CD14-positive monocyte (primary cell): Measurements from ENCODE around the gene NUFIP2. TPM values are rescaled to one million over a fixed set of nuclear protein-coding genes. Genes with fewer than 3 reads are reported as not detected.

Experiments
- DNase-seq, 3 donors: peaks; one replicate each; pipeline ENCODE4 v3.0.0-alpha.2; 2011 to 2022
- H2AFZ ChIP-seq: 2 replicates; pipeline ENCODE4 v1.6.0; 2012; ENCODE audit warnings: mild to moderate bottlenecking, low read depth, low read length, inconsistent platforms; ENCODE audit not compliant: insufficient read depth, poor library complexity, severe bottlenecking
- H3K27ac ChIP-seq, 2 donors: 1 replicate in 1 of 2; 2 replicates in 1 of 2; pipeline ENCODE4 v1.5.1; 2012 to 2013; ENCODE audit warnings: low read length in 2 of 2, control low read depth in 1 of 2, inconsistent platforms in 1 of 2, low read depth in 1 of 2, mild to moderate bottlenecking in 1 of 2
- H3K27me3 ChIP-seq, 2 donors: one replicate each; pipeline versions ENCODE4 v1.6.0 to v1.6.1; 2011 to 2013; ENCODE audit warnings: low read length in 2 of 2; ENCODE audit not compliant: control insufficient read depth in 2 of 2, insufficient read depth in 2 of 2
- H3K36me3 ChIP-seq, 2 donors: replicated peaks in 1 of 2; 1 replicate in 1 of 2; 2 replicates in 1 of 2; pipeline versions ENCODE4 v1.5.1 to v1.6.1; 2012 to 2013; ENCODE audit warnings: low read length in 2 of 2, control low read depth in 1 of 2, inconsistent platforms in 1 of 2, mild to moderate bottlenecking in 1 of 2; ENCODE audit not compliant: insufficient read depth in 2 of 2, control insufficient read depth in 1 of 2
- H3K4me1 ChIP-seq, 2 donors: 1 replicate in 1 of 2; 2 replicates in 1 of 2; pipeline versions ENCODE4 v1.5.1 to v1.6.1; 2012 to 2013; ENCODE audit warnings: low read length in 2 of 2, control low read depth in 1 of 2, inconsistent platforms in 1 of 2, mild to moderate bottlenecking in 1 of 2, moderate library complexity in 1 of 2; ENCODE audit not compliant: insufficient read depth in 2 of 2, control insufficient read depth in 1 of 2
- H3K4me2 ChIP-seq: replicated peaks from 2 replicates; pipeline ENCODE3; 2012; ENCODE audit warnings: low read length, moderate library complexity, mild to moderate bottlenecking; ENCODE audit not compliant: poor library complexity, severe bottlenecking; ENCODE audit errors: extremely low read depth
- H3K4me3 ChIP-seq, 3 experiments: fragments of 200-600 bp in 1 of 3; sonication (generic) in 1 of 3; replicated peaks in 1 of 3; 1 replicate in 2 of 3; 2 replicates in 1 of 3; pipeline ENCODE4 v1.5.1; 2011 to 2013; ENCODE audit warnings: low read length in 3 of 3, mild to moderate bottlenecking in 3 of 3, control low read depth in 2 of 3, low read depth in 2 of 3, inconsistent platforms in 1 of 3, moderate library complexity in 1 of 3
- H3K79me2 ChIP-seq: 2 replicates; pipeline ENCODE4 v1.6.0; 2012; ENCODE audit warnings: mild to moderate bottlenecking, control low read depth, inconsistent platforms, low read length, moderate library complexity; ENCODE audit not compliant: insufficient read depth
- H3K9ac ChIP-seq: 2 replicates; pipeline ENCODE4 v1.6.0; 2017; ENCODE audit warnings: low read length, mild to moderate bottlenecking; ENCODE audit not compliant: insufficient read depth, poor library complexity, severe bottlenecking
- H3K9me3 ChIP-seq, 2 donors: replicated peaks in 1 of 2; 1 replicate in 1 of 2; 2 replicates in 1 of 2; pipeline versions ENCODE4 v1.5.1 to v1.6.1; 2012 to 2013; ENCODE audit warnings: low read length in 2 of 2, control low read depth in 1 of 2; ENCODE audit not compliant: control insufficient read depth in 1 of 2, insufficient read depth in 1 of 2
- H4K20me1 ChIP-seq: 2 replicates; pipeline ENCODE4 v1.6.0; 2012; ENCODE audit warnings: mild to moderate bottlenecking, low read length, control low read depth, moderate library complexity; ENCODE audit not compliant: insufficient read depth
- H3K27ac Mint-ChIP-seq, 7 donors: one replicate each; pipeline ENCODE4 v1.8.0; 2020; ENCODE audit warnings: mild to moderate bottlenecking in 7 of 7, mixed read lengths in 7 of 7, moderate library complexity in 6 of 7, inconsistent platforms in 2 of 7
- H3K27me3 Mint-ChIP-seq, 3 donors: one replicate each; pipeline ENCODE4 v1.8.0; 2021 to 2022; ENCODE audit warnings: low read depth in 3 of 3, mild to moderate bottlenecking in 3 of 3, mixed read lengths in 3 of 3, moderate library complexity in 3 of 3, inconsistent platforms in 1 of 3
- H3K36me3 Mint-ChIP-seq, 2 donors: one replicate each; pipeline ENCODE4 v1.8.0; 2020; ENCODE audit warnings: mixed read lengths in 2 of 2, inconsistent platforms in 1 of 2, mild to moderate bottlenecking in 1 of 2
- H3K4me1 Mint-ChIP-seq: one replicate; pipeline ENCODE4 v1.8.0; 2020; ENCODE audit warnings: mild to moderate bottlenecking, mixed read lengths
- H3K4me3 Mint-ChIP-seq, 2 donors: one replicate each; pipeline ENCODE4 v1.8.0; 2020; ENCODE audit warnings: mild to moderate bottlenecking in 2 of 2, mixed read lengths in 2 of 2, moderate library complexity in 1 of 2
- H3K9me3 Mint-ChIP-seq, 7 donors: one replicate each; pipeline ENCODE4 v1.8.0; 2020 to 2022; ENCODE audit warnings: mixed read lengths in 7 of 7, mild to moderate bottlenecking in 6 of 7, moderate library complexity in 6 of 7, inconsistent platforms in 2 of 7
- CTCF ChIP-seq: fragments of 200-600 bp; IDR thresholded peaks from one replicate; pipeline ENCODE4 v1.8.0; 2022; ENCODE audit warnings: antibody characterized with exemption, mild to moderate bottlenecking
- WGBS: methylation state at CpG from one replicate; pipeline ENCODE4 v1.1.5; 2013; ENCODE audit warnings: missing lambda C conversion rate; ENCODE audit not compliant: insufficient coverage; 5-methylcytosine and 5-hydroxymethylcytosine counted together
- intact Hi-C, 2 donors: fragments of 100-400 bp; cut with micrococcal nuclease; formaldehyde crosslinking; loops; one replicate each; pipeline versions ENCODE4 v1.15.0 to v1.15.1; 2023
- polyA plus RNA-seq, 3 donors: library from polyadenylated mRNA; depleted of rRNA in 1 of 3; unstranded in 2 of 3; stranded (reverse) in 1 of 3; fragments of 300-500 nt in 2 of 3; fragments of >200 nt in 1 of 3; fragmentation: Illumina TruSeq in 2 of 3; gene quantifications; 1 replicate in 2 of 3; 2 replicates in 1 of 3; pipeline ENCODE4 v1.2.3, GENCODE V29; 2012 to 2021

Gene NUFIP2
- polyA plus RNA-seq, 3 donors, result 8.7 to 25.1 (median 13.7) TPM

GRCh38 chr17:29240477-29240876, 53.5 kb downstream of the NUFIP2 start:
- intact Hi-C loops, result loop anchor here in 1 of 2 donors (2.0 kb wide), 1 partner anchor 14 kb away; no protein-coding TSS in a partner anchor
- Histone ChIP-seq H3K27me3 (no peaks in the 10 kb centered on the region), H2AFZ (no peak overlapping the region), H3K79me2 (no peaks in the 10 kb centered on the region), H3K4me1 (peaks cover 48 to 56% of the 10 kb centered on the region in 2 donors), H3K9me3 (no peaks in the 10 kb centered on the region), H3K27ac (peak overlapping the region; percentile 67 to 79), H3K4me3 (peak overlapping the region in 1 of 3 experiments; percentile 1), H3K4me2 (peak overlapping the region; percentile 14), H3K36me3 (no peaks in the 10 kb centered on the region), H3K9ac (no peak overlapping the region), H4K20me1 (no peaks in the 10 kb centered on the region)
- Mint-ChIP-seq H3K4me1 (peaks cover 47% of the 10 kb centered on the region), H3K27me3 (no peaks in the 10 kb centered on the region), H3K4me3 (no peak overlapping the region), H3K36me3 (peaks cover 0 to 2% of the 10 kb centered on the region in 2 donors), H3K9me3 (peaks cover 0 to 2% (median 0%) of the 10 kb centered on the region in 7 donors), H3K27ac (peak overlapping the region; percentile 85 to 98 (median 94))
- no CpG with 5 or more reads among the region's 2 CpGs for WGBS
- no peak for DNase-seq
- no peak for TF ChIP-seq CTCF

- peak overlapping the region in 1 of 3 experiments; percentile 36 for H3K4me3 ChIP-seq
- peaks cover 0 to 2% of the 10 kb centered on the region in 2 donors for H3K36me3 Mint-ChIP-seq
- H3K9me3 Mint-ChIP-seq, result peaks cover 0 to 2% (median 0%) of the 10 kb centered on the region in 7 donors
- peaks cover 48% of the 10 kb centered on the region for H3K4me1 Mint-ChIP-seq
- no peaks in the 10 kb centered on the region for H3K36me3 ChIP-seq
- peak overlapping the region; percentile 54 for H3K4me2 ChIP-seq
- H3K4me1 ChIP-seq, result peaks cover 49 to 58% of the 10 kb centered on the region in 2 donors
- H3K27me3 ChIP-seq, result no peaks in the 10 kb centered on the region
- H4K20me1 ChIP-seq, result no peaks in the 10 kb centered on the region
- no peak overlapping the region for H3K9ac ChIP-seq
- H3K27ac ChIP-seq, result peak overlapping the region; percentile 41 to 68
- peak overlapping the region; percentile 34 to 59 for H3K4me3 Mint-ChIP-seq
- peak overlapping the region; percentile 76 to 94 (median 89) for H3K27ac Mint-ChIP-seq
- intact Hi-C loops, result no loop called here
- H3K79me2 ChIP-seq, result no peaks in the 10 kb centered on the region
- peak in 1 of 3 donors; percentile 33 for DNase-seq
- H3K9me3 ChIP-seq, result no peaks in the 10 kb centered on the region
- H2AFZ ChIP-seq, result no peak overlapping the region
- no peak for TF ChIP-seq CTCF
- WGBS, result 31% methylated on average over 5 of the region's 8 CpGs
- H3K27me3 Mint-ChIP-seq, result peaks cover 0 to 3% (median 0%) of the 10 kb centered on the region in 3 donors
Measured at GRCh38 chr17:29238133-29238850, 55.7 kb downstream of the NUFIP2 start.
